ENCODE results near the gene RHPN2. TPM values are rescaled to one million over a fixed set of nuclear protein-coding genes. Genes with fewer than 3 reads are reported as not detected.

Gene RHPN2
- total RNA-seq, 2 donors from 2014 or later: not detected

GRCh38 chr19:33089010-33089409, 24.3 kb upstream of the RHPN2 start:
- no peaks in the 10 kb centered on the region for H3K27me3 Mint-ChIP-seq
- no peak overlapping the region for H3K4me3 Mint-ChIP-seq
- DNase-seq: no peak
- no peaks in the 10 kb centered on the region for H3K36me3 Mint-ChIP-seq (ENCODE audit: low read depth)
- no peaks in the 10 kb centered on the region for H3K9me3 ChIP-seq (ENCODE audit: control insufficient read depth, low read length, poor library complexity, severe bottlenecking)
- H3K27ac Mint-ChIP-seq: no peak overlapping the region
- no peak for ATAC-seq
- H3K4me1 Mint-ChIP-seq: peaks cover 7% of the 10 kb centered on the region

- no peak for DNase-seq
- Mint-ChIP-seq H3K4me3 (no peak overlapping the region), H3K27ac (no peak overlapping the region), H3K27me3 (no peaks in the 10 kb centered on the region), H3K36me3 (ENCODE audit: low read depth) (no peaks in the 10 kb centered on the region), H3K4me1 (peaks cover 7% of the 10 kb centered on the region)
- no peak for ATAC-seq
- H3K9me3 ChIP-seq (ENCODE audit: control insufficient read depth, low read length, poor library complexity, severe bottlenecking): no peaks in the 10 kb centered on the region
These were observed 22.3 kb upstream of the RHPN2 start for GRCh38 chr19:33086955-33087354.

DNA sequence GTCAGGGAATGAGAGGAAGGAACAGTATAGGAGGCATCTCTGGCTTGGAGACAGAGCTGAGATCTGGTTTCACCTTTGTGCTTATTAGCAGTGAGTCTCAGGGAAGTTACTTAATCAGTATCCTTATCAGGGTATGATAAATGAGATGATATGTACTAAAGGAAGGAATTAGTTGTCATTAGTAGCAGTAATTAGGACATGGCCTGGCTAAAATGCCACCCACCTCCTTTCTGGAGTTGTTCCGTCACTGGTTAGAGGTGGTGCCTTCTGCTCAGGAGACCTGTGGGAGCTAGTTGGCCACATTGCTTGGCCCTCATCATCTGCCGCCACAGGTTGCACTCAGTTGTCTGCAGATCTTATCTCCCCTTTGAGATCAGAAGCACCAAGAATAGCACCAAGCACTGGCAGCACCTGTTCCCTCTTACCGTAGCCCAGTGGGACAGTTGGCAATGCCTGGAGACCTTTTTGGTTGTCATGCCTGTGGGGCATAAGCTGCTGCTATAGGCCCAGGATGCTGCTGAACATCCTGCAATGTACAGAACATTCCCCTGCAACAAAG, 21.0 kb upstream of the RHPN2 start:
- Mint-ChIP-seq H3K27me3 (no peaks in the 10 kb centered on the region), H3K4me1 (peaks cover 19% of the 10 kb centered on the region), H3K4me3 (no peak overlapping the region), H3K27ac (no peak overlapping the region), H3K36me3 (ENCODE audit: low read depth) (peaks cover 5% of the 10 kb centered on the region)
- no peaks in the 10 kb centered on the region for H3K9me3 ChIP-seq (ENCODE audit: control insufficient read depth, low read length, poor library complexity, severe bottlenecking)
- DNase-seq (no peak), ATAC-seq (no peak)

DNA sequence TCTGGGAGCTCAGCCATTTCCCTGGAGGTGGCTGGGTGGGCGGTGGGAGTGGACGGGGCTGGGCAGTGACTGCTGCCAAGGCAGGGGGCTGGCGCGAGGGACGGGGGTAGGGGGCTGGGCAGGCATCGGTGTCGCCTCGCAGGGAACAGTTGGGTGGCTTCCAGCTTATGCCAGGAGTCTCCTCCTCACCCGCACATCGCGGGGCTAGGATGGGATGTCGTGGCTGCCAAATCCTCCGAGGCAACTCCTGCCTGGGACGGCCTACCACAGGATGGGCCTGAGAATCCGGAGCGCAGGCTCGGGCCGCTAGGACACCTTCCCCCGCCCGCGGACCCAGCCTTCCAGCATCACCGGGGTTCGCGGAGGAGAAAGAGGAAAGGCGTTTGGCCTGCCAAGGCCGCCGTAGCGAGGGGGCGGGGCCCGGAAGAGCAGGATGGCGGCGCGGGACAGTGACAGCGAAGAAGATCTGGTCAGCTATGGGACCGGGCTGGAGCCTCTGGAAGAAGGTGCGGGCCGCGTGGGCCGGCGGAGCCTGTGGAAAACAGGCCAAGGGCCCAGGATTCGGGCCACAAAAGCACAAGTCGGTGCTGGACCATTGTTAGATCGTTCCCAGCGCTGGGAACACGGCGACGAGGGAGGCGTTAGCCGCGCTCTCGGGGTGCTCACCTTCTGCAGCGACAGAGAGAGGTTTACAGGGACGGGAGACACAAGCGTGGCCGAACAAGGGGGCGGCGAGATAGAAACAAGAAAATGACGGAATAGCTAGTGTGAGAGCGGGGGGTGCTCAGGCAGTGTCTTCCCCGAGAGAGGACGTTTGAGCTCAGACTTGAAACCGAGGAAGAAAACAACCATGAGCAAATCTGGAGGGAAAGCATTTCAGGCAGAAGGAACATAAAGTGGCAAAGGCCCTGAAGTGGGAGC, 16.3 kb upstream of the RHPN2 start, which contains the start of gene GPATCH1:
Gene GPATCH1, plus strand, starts transcription at position 421 of the 921 bp plus-strand sequence. Its CDS starts 13 bp downstream, at position 434.
- peak within 1 kb of the TSS; percentile 99 for H3K27ac Mint-ChIP-seq
- peaks cover 5% of the 10 kb centered on the region for H3K36me3 Mint-ChIP-seq (ENCODE audit: low read depth)
- peak; percentile 76 to 78 (median 76) for DNase-seq
- no peaks in the 10 kb centered on the region for H3K9me3 ChIP-seq (ENCODE audit: control insufficient read depth, low read length, poor library complexity, severe bottlenecking)
- H3K27me3 Mint-ChIP-seq: no peaks in the 10 kb centered on the region
- peak within 1 kb of the TSS; percentile 100 for H3K4me3 Mint-ChIP-seq
- peaks cover 16% of the 10 kb centered on the region for H3K4me1 Mint-ChIP-seq
- peak; percentile 98 for ATAC-seq

- no peak for DNase-seq
- Mint-ChIP-seq H3K27me3 (no peaks in the 10 kb centered on the region), H3K4me1 (no peaks in the 10 kb centered on the region), H3K4me3 (no peak overlapping the region), H3K27ac (no peak overlapping the region), H3K36me3 (ENCODE audit: low read depth) (no peaks in the 10 kb centered on the region)
- no peaks in the 10 kb centered on the region for H3K9me3 ChIP-seq (ENCODE audit: control insufficient read depth, low read length, poor library complexity, severe bottlenecking)
- ATAC-seq: no peak
These were observed 10.8 kb upstream of the RHPN2 start for GRCh38 chr19:33075519-33075918.

- H3K27ac Mint-ChIP-seq: no peak overlapping the region
- H3K27me3 Mint-ChIP-seq: no peaks in the 10 kb centered on the region
- ATAC-seq (no peak), DNase-seq (no peak)
- H3K36me3 Mint-ChIP-seq (ENCODE audit: low read depth): no peaks in the 10 kb centered on the region
- no peak overlapping the region for H3K4me3 Mint-ChIP-seq
- H3K9me3 ChIP-seq (ENCODE audit: control insufficient read depth, low read length, poor library complexity, severe bottlenecking): no peaks in the 10 kb centered on the region
- H3K4me1 Mint-ChIP-seq: no peaks in the 10 kb centered on the region
These were observed 7.2 kb upstream of the RHPN2 start for GRCh38 chr19:33071887-33072286.

DNA sequence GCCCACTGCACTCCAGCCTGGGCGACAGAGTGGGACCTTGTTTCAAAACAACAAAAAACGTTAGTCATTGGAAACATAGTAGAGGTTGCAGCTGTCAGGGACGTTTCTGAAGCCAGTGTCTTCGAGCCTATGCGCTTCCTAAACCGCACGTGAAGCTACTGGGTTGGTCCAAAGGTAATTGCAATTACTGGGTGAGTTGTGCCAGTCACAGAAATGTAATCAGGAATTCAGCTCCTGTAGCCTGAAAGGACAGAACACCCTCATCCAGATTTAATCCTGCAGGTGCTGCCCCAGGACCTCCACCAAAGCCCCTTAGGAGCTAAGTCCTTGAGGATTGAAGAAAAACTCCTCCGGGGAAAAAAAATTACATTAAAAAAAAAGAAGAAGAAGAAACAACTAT, 2.4 kb upstream of the RHPN2 start:
- no peaks in the 10 kb centered on the region for H3K9me3 ChIP-seq (ENCODE audit: control insufficient read depth, low read length, poor library complexity, severe bottlenecking)
- DNase-seq: no peak
- no peak overlapping the region for H3K27ac Mint-ChIP-seq
- H3K27me3 Mint-ChIP-seq: peaks cover 4% of the 10 kb centered on the region
- H3K4me3 Mint-ChIP-seq: no peak overlapping the region
- H3K4me1 Mint-ChIP-seq: peaks cover 5% of the 10 kb centered on the region
- no peak for ATAC-seq
- no peaks in the 10 kb centered on the region for H3K36me3 Mint-ChIP-seq (ENCODE audit: low read depth)

- Mint-ChIP-seq H3K4me1 (peaks cover 5% of the 10 kb centered on the region), H3K36me3 (ENCODE audit: low read depth) (no peaks in the 10 kb centered on the region), H3K27me3 (peaks cover 4% of the 10 kb centered on the region), H3K27ac (no peak overlapping the region), H3K4me3 (peak overlapping the region; percentile 72)
- ATAC-seq: no peak
- no peaks in the 10 kb centered on the region for H3K9me3 ChIP-seq (ENCODE audit: control insufficient read depth, low read length, poor library complexity, severe bottlenecking)
- DNase-seq: no peak
These were observed 1.9 kb upstream of the RHPN2 start for GRCh38 chr19:33066543-33066942.

- H3K4me3 Mint-ChIP-seq: peak overlapping the region; percentile 77
- H3K27me3 Mint-ChIP-seq: peaks cover 21% of the 10 kb centered on the region
- peaks cover 7% of the 10 kb centered on the region for H3K4me1 Mint-ChIP-seq
- H3K27ac Mint-ChIP-seq: no peak overlapping the region
- no peaks in the 10 kb centered on the region for H3K9me3 ChIP-seq (ENCODE audit: control insufficient read depth, low read length, poor library complexity, severe bottlenecking)
- DNase-seq: peak in 1 of 3 donors; percentile 12
- ATAC-seq: peak; percentile 75
- H3K36me3 Mint-ChIP-seq (ENCODE audit: low read depth): peaks cover 4% of the 10 kb centered on the region
These were observed 263 bp downstream of the RHPN2 start for GRCh38 chr19:33064458-33064791.

GRCh38 chr19:33063753-33064457, 783 bp downstream of the RHPN2 start:
- H3K4me3 Mint-ChIP-seq: peak overlapping the region; percentile 77
- DNase-seq (no peak), ATAC-seq (no peak)
- H3K9me3 ChIP-seq (ENCODE audit: control insufficient read depth, low read length, poor library complexity, severe bottlenecking): no peaks in the 10 kb centered on the region
- H3K27ac Mint-ChIP-seq: no peak overlapping the region
- H3K27me3 Mint-ChIP-seq: peaks cover 24% of the 10 kb centered on the region
- H3K36me3 Mint-ChIP-seq (ENCODE audit: low read depth): peaks cover 5% of the 10 kb centered on the region
- H3K4me1 Mint-ChIP-seq: peaks cover 8% of the 10 kb centered on the region

GRCh38 chr19:33063356-33063752, 1.3 kb downstream of the RHPN2 start:
- no peak overlapping the region for H3K27ac Mint-ChIP-seq
- ATAC-seq (no peak), DNase-seq (no peak)
- no peaks in the 10 kb centered on the region for H3K9me3 ChIP-seq (ENCODE audit: control insufficient read depth, low read length, poor library complexity, severe bottlenecking)
- no peak overlapping the region for H3K4me3 Mint-ChIP-seq
- H3K4me1 Mint-ChIP-seq: peaks cover 8% of the 10 kb centered on the region
- peaks cover 25% of the 10 kb centered on the region for H3K27me3 Mint-ChIP-seq
- peaks cover 5% of the 10 kb centered on the region for H3K36me3 Mint-ChIP-seq (ENCODE audit: low read depth)

GRCh38 chr19:33062902-33063301, 1.8 kb downstream of the RHPN2 start:
- DNase-seq (no peak), ATAC-seq (no peak)
- peaks cover 30% of the 10 kb centered on the region for H3K27me3 Mint-ChIP-seq
- no peaks in the 10 kb centered on the region for H3K9me3 ChIP-seq (ENCODE audit: control insufficient read depth, low read length, poor library complexity, severe bottlenecking)
- H3K27ac Mint-ChIP-seq: no peak overlapping the region
- H3K4me3 Mint-ChIP-seq: no peak overlapping the region
- peaks cover 5% of the 10 kb centered on the region for H3K36me3 Mint-ChIP-seq (ENCODE audit: low read depth)
- H3K4me1 Mint-ChIP-seq: peaks cover 8% of the 10 kb centered on the region

DNA sequence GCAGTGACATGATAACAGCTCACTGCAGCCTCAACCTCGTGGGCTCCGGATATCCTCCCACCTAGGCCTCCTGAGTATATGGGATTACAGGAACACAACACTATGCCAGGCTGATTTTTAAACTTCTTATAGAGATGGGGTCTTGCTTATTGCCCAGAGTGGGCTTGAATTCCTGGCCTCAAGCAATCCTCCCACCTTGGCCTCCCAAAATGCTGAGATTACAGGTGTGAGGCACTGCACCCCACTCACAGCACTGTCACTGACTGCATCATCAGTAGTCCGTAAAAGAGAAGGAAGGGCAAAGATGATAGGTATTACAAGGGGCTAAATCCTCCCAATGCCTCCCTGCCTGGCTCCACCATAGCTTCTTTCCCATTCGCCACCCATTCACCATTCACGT, 4.1 kb downstream of the RHPN2 start:
- Mint-ChIP-seq H3K36me3 (ENCODE audit: low read depth) (peaks cover 5% of the 10 kb centered on the region), H3K27ac (no peak overlapping the region), H3K4me1 (peaks cover 8% of the 10 kb centered on the region), H3K4me3 (no peak overlapping the region), H3K27me3 (peaks cover 31% of the 10 kb centered on the region)
- DNase-seq (no peak), ATAC-seq (no peak)
- no peaks in the 10 kb centered on the region for H3K9me3 ChIP-seq (ENCODE audit: control insufficient read depth, low read length, poor library complexity, severe bottlenecking)
